Astrocyte of the hippocampus (primary cell): ENCODE results near the gene SPPL3.

Experiments
- DNase-seq: peaks from one replicate; pipeline ENCODE4 v3.0.0; 2011; ENCODE audit warnings: low read depth, low spot score

The SPPL3 gene

DNA sequence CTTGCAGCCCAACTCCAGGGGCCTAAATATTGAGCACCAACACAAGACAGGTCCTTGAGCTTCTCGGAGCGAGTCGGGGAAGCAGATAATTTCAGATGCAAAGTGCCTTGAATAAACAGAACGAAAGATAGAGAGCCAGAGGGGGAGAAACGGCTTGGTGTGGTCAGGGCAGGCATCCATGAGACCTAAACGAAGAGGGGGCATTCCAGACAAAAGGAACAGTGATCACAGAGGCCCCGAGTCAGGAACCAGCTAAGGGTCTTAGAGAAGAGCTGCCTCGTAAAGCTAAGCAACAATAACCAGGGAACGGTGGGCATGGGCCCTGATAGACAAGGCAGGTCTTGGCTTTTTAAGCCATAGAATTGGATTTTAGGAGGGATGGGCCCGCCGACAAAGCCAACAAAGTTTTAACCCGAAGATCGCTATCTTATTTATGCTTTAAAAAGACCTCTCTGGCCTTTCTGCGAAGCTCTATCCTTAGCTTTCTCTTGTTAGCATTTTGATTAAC is 179.0 kb downstream of the SPPL3 start:
- DNase-seq: no peak

- no peak for DNase-seq
Measured at GRCh38 chr12:120724720-120725119, 179.4 kb downstream of the SPPL3 start.

DNA sequence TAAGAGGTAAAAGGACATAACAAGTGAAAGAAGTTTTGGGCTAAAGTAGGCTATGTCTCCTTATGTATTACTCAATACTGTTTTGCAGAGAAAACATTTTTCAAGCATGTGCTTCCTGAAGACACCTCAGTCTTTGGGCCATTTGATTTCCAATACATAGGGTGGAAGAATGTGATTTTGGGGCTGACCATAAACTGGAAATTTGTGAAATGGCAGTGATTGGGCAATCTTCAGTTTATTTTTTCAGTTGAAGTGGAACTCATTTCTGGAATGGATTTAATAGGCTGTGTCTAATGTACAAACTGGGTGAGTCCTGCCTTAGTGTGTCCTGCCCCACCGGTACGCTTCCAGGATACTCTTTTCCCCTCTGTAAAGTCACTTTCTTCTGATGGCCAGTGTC is 181.4 kb downstream of the SPPL3 start:
- no peak for DNase-seq

DNA sequence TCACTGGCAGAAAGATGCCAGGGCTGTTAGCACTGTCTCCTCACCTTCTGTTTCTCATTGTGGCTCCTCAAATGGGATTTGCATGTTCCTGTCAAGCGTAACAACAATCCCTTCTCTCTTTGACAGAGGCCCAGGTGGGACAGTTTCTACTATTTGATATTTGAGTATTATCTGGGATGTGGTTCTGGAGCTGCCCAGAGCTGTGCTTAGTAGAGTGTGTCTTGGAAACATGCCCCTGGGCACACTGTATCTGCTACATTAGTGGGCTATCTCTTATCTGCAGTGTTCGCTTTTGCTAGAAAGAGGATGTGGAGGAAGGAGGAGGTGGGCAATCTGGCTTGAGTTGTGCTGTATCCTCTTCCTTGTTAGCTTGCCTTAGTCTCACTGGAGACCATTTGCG is 182.3 kb downstream of the SPPL3 start:
- DNase-seq: no peak

DNA sequence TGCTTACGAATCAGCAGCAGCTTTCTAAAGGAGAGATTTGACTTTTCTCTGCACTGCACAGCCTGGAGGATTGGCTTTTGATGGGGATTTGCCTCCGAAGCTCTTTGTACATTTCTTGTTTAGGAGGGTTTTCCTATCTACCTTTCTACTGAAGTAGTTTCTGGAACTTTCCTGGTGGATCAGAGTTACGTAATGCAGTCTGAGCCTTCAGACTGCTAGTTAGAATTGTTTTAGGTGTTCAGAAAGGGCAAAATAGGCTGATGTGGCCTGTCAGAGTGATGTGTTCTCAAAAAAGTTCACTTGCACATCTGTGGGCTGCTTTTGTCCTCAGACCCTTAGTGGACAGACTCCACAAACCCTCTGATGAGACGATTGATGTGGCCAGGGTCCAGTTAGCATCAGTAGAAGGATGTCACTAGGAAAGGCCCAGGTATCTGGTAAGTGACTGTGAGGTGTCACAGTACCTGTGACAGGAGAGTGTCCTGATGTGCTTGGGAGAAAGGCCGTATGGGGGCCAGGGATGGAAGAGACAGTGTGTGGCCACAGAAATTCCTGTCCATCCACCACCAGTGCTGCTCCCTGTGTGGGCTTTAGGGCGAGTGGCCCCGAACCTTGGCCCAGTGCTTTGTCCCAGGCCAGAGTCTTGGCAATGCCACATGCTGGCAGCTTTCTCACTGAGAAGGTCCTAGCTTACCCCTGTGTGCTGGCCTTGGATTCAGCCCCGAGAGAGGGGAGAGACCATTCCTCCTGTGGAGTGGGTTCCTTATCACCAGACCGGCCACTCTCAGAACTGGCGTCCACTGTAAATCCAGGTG is 183.0 kb downstream of the SPPL3 start:
- DNase-seq: no peak

DNA sequence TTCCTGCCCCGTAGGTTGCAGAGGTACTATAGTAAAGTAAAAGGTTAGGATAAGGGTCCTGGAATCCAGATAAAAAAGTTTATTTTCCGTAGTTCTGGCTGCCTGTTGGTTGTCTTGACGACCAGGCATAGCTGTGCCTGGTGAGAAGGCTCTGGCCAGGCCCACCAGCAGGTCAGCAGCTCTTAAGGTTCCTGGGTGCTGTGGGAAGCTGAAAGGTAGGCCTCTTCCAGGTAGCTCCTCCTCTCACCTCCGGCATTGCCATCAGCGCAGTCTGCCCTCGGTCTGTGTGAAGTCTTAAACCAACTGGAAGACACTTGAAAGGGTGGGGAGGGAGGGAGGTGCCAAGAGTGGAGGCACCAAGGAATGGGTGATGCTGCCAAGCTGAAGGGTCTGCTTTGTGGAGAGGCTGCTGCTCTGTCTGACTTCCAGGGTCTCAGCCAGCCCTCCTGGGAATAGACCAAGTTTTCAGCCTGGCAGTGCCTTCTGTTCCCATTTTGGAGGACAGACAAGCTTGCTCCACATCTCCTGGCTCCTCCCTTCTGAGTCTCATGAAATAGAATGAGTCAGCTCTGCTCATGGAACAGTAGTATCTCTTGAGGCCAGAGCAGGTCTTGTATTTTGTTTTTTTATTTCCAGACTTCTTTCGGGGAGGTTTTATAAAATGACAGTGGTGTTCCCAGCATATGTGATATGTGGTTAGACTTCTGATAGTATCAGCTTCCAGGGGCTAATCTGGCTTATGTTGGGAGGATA is 183.7 kb downstream of the SPPL3 start:
- DNase-seq: peak; percentile 62

- no peak for DNase-seq
Measured at GRCh38 chr12:120719496-120720233, 184.5 kb downstream of the SPPL3 start.

- DNase-seq: no peak
Measured at GRCh38 chr12:120719072-120719471, 185.1 kb downstream of the SPPL3 start.

- DNase-seq: no peak
Measured at GRCh38 chr12:120718055-120718454, 186.1 kb downstream of the SPPL3 start.

DNA sequence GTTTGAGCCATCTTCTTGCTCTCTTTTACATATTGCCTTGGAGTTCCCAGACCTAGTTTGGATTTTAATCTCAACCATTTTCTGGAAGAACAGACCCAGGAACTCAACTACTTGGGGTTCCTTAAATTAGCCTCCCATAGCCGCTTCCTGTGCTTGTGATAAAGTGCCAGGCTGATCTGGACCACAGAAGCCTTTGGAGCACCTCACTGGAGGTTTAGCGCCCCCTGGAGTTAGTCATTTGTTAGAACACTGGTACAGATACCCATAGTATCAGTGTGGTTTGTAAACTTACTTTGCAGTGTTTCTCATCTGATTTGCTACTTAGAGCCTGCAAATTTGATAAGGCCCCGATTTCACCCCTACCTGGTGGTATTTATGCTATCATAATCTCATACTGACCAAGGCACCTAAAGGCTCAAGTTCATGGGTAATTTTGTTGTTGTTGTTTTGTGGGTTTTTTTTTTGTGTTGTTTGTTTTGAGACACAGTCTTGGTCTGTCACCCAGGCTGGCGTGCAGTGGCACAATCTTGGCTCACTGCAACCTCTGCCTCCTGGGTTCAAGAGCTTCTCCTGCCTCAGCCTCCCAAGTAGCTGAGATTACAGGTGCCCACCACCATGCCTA is 190.2 kb downstream of the SPPL3 start:
- peak; percentile 90 for DNase-seq

DNA sequence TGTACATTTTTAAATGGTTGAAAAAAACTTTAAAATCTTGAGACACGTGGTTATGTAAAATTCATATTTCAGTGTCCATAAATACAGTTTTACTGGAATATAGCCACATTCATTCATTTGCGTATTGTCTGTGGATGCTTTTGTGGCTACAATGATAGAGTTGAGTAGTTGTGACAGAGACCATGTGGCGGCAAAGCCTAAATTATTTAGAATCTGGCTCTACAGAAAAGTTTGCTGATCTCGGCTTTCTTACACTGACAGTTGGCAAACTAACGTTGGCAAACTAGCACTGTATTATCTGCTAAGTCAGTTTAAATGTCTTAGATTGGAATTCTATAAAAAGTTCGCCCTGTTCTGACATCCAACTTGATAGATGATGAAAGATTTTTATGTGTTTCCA is 191.5 kb downstream of the SPPL3 start:
- no peak for DNase-seq
